PC-3 (cell line): ENCODE results near the gene ERG28. TPM values are rescaled to one million over a fixed set of nuclear protein-coding genes. Genes with fewer than 3 reads are reported as not detected.

Experiments
- ATAC-seq: fragments of 200-7000 bp; cut with Tn5 transposase; 2 replicates; pipeline ENCODE4 v1.9.1; 2020; ENCODE audit warnings: mild to moderate bottlenecking, moderate library complexity
- BruUV-seq: library from RNA; stranded (reverse); fragments of 400-500 nt; replicated peaks from 2 replicates; lab custom pipeline; 2021; lab: Mats Ljungman, UMichigan
- CTCF ChIA-PET: fragments of 300-600 bp; sonication (Branson Sonifier 250); formaldehyde crosslinking; loops from one replicate; lab custom pipeline; 2022; ENCODE audit warnings: antibody characterized with exemption; lab: Charles Lee
- POLR2A ChIA-PET: fragments of 300-600 bp; sonication (Branson Sonifier 250); formaldehyde crosslinking; loops from one replicate; lab custom pipeline; 2022; ENCODE audit warnings: antibody characterized with exemption; ENCODE audit not compliant: unreplicated experiment; lab: Charles Lee
- DNase-seq: peaks from one replicate; pipeline ENCODE4 v3.0.0-alpha.2; 2015
- H2AFZ ChIP-seq: fragments of 300-600 bp; sonication (generic); 2 replicates; pipeline ENCODE4 v1.6.0; 2016; ENCODE audit warnings: antibody characterized with exemption, low read length
- H3F3A ChIP-seq: fragments of 300-600 bp; sonication (generic); one replicate; pipeline ENCODE4 v1.6.0; 2017; ENCODE audit warnings: antibody characterized with exemption, low read length, control low read depth, mild to moderate bottlenecking; ENCODE audit not compliant: unreplicated experiment
- H3K27ac ChIP-seq: fragments of 300-600 bp; sonication (generic); 2 replicates; pipeline ENCODE4 v1.5.1; 2016; ENCODE audit warnings: mild to moderate bottlenecking, low read length
- H3K27me3 ChIP-seq: fragments of 300-600 bp; sonication (generic); 2 replicates; pipeline ENCODE4 v1.6.1; 2016; ENCODE audit warnings: low read length, mixed read lengths
- H3K36me3 ChIP-seq: fragments of 300-600 bp; sonication (generic); 2 replicates; pipeline ENCODE4 v1.6.1; 2016; ENCODE audit warnings: low read depth, mixed run types, low read length, mixed read lengths
- H3K4me1 ChIP-seq: fragments of 300-600 bp; sonication (generic); 2 replicates; pipeline ENCODE4 v1.5.1; 2016; ENCODE audit warnings: low read length; ENCODE audit not compliant: insufficient read depth
- H3K4me2 ChIP-seq: fragments of 300-600 bp; sonication (generic); 2 replicates; pipeline ENCODE4 v1.6.0; 2016; ENCODE audit warnings: low read length
- H3K4me3 ChIP-seq: fragments of 300-600 bp; sonication (generic); 2 replicates; pipeline ENCODE4 v1.5.1; 2016; ENCODE audit warnings: mild to moderate bottlenecking, low read length, mixed read lengths
- H3K79me2 ChIP-seq: fragments of 300-600 bp; sonication (generic); 2 replicates; pipeline ENCODE4 v1.6.1; 2017; ENCODE audit warnings: low read length, mixed read lengths
- H3K9ac ChIP-seq: fragments of 300-600 bp; sonication (generic); 2 replicates; pipeline ENCODE4 v1.6.0; 2016; ENCODE audit warnings: mild to moderate bottlenecking, low read length
- H3K9me2 ChIP-seq: fragments of 300-600 bp; sonication (generic); replicated peaks from 2 replicates; pipeline ENCODE4 v1.6.1; 2016; ENCODE audit warnings: mixed run types, low read length, mixed read lengths
- H3K9me3 ChIP-seq: fragments of 300-600 bp; sonication (generic); 2 replicates; pipeline ENCODE4 v1.6.1; 2016; ENCODE audit warnings: low read length, mixed read lengths
- H4K20me1 ChIP-seq: fragments of 300-600 bp; sonication (generic); 2 replicates; pipeline ENCODE4 v1.6.1; 2016; ENCODE audit warnings: low read length, mixed read lengths
- CTCF ChIP-seq: fragments of 300-600 bp; sonication (generic); conservative IDR thresholded peaks from 2 replicates; pipeline ENCODE4 v1.5.1; 2017; ENCODE audit warnings: antibody characterized with exemption, low read depth, mild to moderate bottlenecking, low read length
- EZH2 ChIP-seq: fragments of 300-600 bp; sonication (generic); IDR thresholded peaks from one replicate; pipeline ENCODE4 v1.6.1; 2017; ENCODE audit warnings: antibody characterized with exemption, mild to moderate bottlenecking, low read length; ENCODE audit not compliant: unreplicated experiment
- EZH2phosphoT487 ChIP-seq: fragments of 300-600 bp; sonication (generic); IDR thresholded peaks from 2 replicates; pipeline ENCODE4 v1.6.1; 2018; ENCODE audit warnings: mild to moderate bottlenecking, antibody characterized with exemption, low read length, borderline replicate concordance
- intact Hi-C: fragments of 100-400 bp; cut with micrococcal nuclease; formaldehyde crosslinking; loops from 2 replicates; pipeline ENCODE4 v1.9.0; 2023
- total RNA-seq: library from RNA; depleted of rRNA; stranded (reverse); fragments of >200 nt; gene quantifications from 2 replicates; pipeline ENCODE4 v1.2.3, GENCODE V29; 2014

The ERG28 gene
- total RNA-seq, 1 experiment from 2014 or later, result 13.9 TPM

GRCh38 chr14:75672605-75673192 lies 12.0 kb upstream of the ERG28 start:
- H3K27me3 ChIP-seq, result no peaks in the 10 kb centered on the region
- no peak overlapping the region for H2AFZ ChIP-seq
- H3K79me2 ChIP-seq, result no peaks in the 10 kb centered on the region
- no peak overlapping the region for H3K4me2 ChIP-seq
- TF ChIP-seq EZH2, result no peak
- no peak for TF ChIP-seq EZH2phosphoT487
- no peak for TF ChIP-seq CTCF
- DNase-seq (no peak), ATAC-seq (no peak)
- H3K36me3 ChIP-seq, result peaks cover 18% of the 10 kb centered on the region
- H3F3A ChIP-seq, result no peaks in the 10 kb centered on the region
- no peaks in the 10 kb centered on the region for H4K20me1 ChIP-seq
- H3K4me3 ChIP-seq, result no peak overlapping the region
- no peaks in the 10 kb centered on the region for H3K9me2 ChIP-seq
- H3K4me1 ChIP-seq, result peaks cover 6% of the 10 kb centered on the region; the same call in 1 of the 2 replicates
- BruUV-seq, result no TSS peak
- no peak overlapping the region for H3K9ac ChIP-seq
- POLR2A ChIA-PET, result interaction anchor here (0.6 kb wide), 1 partner anchor 424 kb away, joined by 4 read pairs; no protein-coding TSS in a partner anchor
- no peak overlapping the region for H3K27ac ChIP-seq
- intact Hi-C loops, result no loop called here
- no peaks in the 10 kb centered on the region for H3K9me3 ChIP-seq
- CTCF ChIA-PET, result interaction anchor here (0.6 to 0.7 kb wide), 2 partner anchors 36 to 369 kb away, joined by 3 read pairs; no protein-coding TSS in a partner anchor

- Histone ChIP-seq H3K9ac (no peak overlapping the region), H3K36me3 (peaks cover 31% of the 10 kb centered on the region), H3K9me3 (no peaks in the 10 kb centered on the region), H3K27me3 (no peaks in the 10 kb centered on the region), H3K4me1 (peaks cover 5% of the 10 kb centered on the region; the same call in 1 of the 2 replicates), H2AFZ (no peak overlapping the region), H3K4me3 (no peak overlapping the region), H4K20me1 (no peaks in the 10 kb centered on the region), H3K79me2 (peaks cover 18% of the 10 kb centered on the region), H3F3A (no peaks in the 10 kb centered on the region), H3K9me2 (no peaks in the 10 kb centered on the region), H3K27ac (no peak overlapping the region), H3K4me2 (no peak overlapping the region)
- intact Hi-C loops, result no loop called here
- DNase-seq (no peak), ATAC-seq (no peak)
- CTCF ChIA-PET, result no interaction called here
- TF ChIP-seq EZH2phosphoT487 (no peak), EZH2 (no peak)
- POLR2A ChIA-PET, result no interaction called here
- BruUV-seq, result no TSS peak
These were observed 6.6 kb upstream of the ERG28 start for GRCh38 chr14:75667099-75667765.

GRCh38 chr14:75662966-75663365 lies 2.3 kb upstream of the ERG28 start:
- H3K27me3 ChIP-seq, result no peaks in the 10 kb centered on the region
- no peaks in the 10 kb centered on the region for H3K9me2 ChIP-seq
- no peaks in the 10 kb centered on the region for H4K20me1 ChIP-seq
- H3K4me3 ChIP-seq, result peak overlapping the region; percentile 96; the same call in 1 of the 2 replicates
- H3K27ac ChIP-seq, result no peak overlapping the region
- H3K79me2 ChIP-seq, result peaks cover 47% of the 10 kb centered on the region
- ChIA-PET CTCF (no interaction called here), POLR2A (no interaction called here)
- H3K9ac ChIP-seq, result no peak overlapping the region
- intact Hi-C loops, result no loop called here
- BruUV-seq, result no TSS peak
- peaks cover 12% of the 10 kb centered on the region; the same call in 1 of the 2 replicates for H3K36me3 ChIP-seq
- peaks cover 5% of the 10 kb centered on the region; the same call in 1 of the 2 replicates for H3K4me1 ChIP-seq
- H3F3A ChIP-seq, result no peaks in the 10 kb centered on the region
- TF ChIP-seq EZH2 (no peak), EZH2phosphoT487 (no peak), CTCF (no peak)
- H3K4me2 ChIP-seq, result peak overlapping the region; percentile 99
- ATAC-seq, result no peak
- no peaks in the 10 kb centered on the region for H3K9me3 ChIP-seq
- no peak for DNase-seq
- H2AFZ ChIP-seq, result no peak overlapping the region
